Left kidney (tissue), 2 donors: ENCODE results near the gene SHISA6. TPM values are rescaled to one million over a fixed set of nuclear protein-coding genes. Genes with fewer than 3 reads are reported as not detected.
A peak's percentile ranks its signal among the peaks of the same experiment; 100 is the strongest.

Source experiments
- DNase-seq: peaks from one replicate; pipeline ENCODE4 v3.0.0-alpha.2; 2013
- polyA plus RNA-seq: library from polyadenylated mRNA; unstranded; fragments of 120-200 nt; gene quantifications from one replicate; pipeline ENCODE4 v1.2.1, GENCODE V29; 2013; ENCODE audit not compliant: insufficient read length

SHISA6 gene
- polyA plus RNA-seq, 1 donor = 1.8 TPM

DNA sequence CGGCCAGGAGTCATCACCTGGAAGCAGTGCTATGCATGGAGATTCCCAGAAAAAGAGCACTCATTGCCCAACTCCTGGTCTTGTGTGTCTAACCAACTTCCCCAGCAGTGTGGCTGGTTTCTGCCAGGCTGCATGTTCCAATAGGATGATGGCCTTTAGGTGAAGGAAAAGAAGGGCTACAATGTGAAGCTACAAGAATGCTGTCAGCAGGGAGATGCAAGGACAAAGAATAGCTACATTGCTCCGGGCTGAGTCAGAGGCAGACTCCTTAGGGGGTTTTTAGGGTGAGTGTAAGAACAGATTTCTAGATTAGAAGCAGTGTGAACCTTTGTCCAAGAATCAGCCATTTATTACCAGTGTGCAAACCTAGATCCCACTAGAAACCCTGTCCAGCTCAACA lies 294.2 kb downstream of the SHISA6 start:
- no peak for DNase-seq

- no peak for DNase-seq
Observed at GRCh38 chr17:11538366-11538765, 297.4 kb downstream of the SHISA6 start.

- DNase-seq = no peak
Observed at GRCh38 chr17:11539637-11540036, 298.6 kb downstream of the SHISA6 start.

DNA sequence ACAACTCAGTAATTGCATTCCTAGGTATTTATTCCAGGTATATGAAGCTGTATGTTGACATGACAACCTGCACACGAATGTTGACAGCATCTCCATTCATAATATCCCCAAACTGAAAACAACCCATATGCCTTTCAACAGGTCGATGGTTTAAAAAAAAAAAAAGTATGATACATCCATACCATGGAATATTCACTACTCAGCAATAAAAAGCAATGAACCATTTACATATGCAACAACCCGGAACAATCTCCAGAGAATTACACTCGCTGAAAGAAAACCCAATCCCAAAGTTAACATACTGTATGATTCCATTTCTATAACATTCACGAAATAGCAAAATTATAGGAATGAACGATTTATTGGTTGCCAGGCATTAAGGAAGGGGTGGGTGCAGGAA lies 304.0 kb downstream of the SHISA6 start:
- no peak for DNase-seq

- DNase-seq = no peak
Observed at GRCh38 chr17:11545696-11546095, 304.7 kb downstream of the SHISA6 start.

DNA sequence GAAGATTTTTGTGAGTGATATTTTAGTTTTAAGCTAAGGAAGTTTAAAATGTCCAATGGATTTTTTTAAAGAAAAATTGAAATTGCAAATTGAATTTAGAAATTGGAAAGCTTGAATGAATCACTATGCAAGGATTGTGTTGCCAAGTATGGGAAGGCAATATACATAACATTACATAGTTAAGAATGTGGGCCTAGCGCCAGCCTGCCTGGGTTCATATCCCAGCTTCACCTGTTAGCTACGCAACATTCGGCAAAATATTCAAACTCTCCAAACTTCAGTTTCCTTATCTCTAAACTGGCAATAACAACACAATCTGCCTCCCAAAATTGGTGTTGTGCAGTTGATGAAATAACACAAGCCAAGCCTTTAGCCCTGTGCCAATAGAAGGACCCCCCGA lies 306.8 kb downstream of the SHISA6 start:
- no peak for DNase-seq

- no peak for DNase-seq
Observed at GRCh38 chr17:11548398-11548797, 307.4 kb downstream of the SHISA6 start.

DNA sequence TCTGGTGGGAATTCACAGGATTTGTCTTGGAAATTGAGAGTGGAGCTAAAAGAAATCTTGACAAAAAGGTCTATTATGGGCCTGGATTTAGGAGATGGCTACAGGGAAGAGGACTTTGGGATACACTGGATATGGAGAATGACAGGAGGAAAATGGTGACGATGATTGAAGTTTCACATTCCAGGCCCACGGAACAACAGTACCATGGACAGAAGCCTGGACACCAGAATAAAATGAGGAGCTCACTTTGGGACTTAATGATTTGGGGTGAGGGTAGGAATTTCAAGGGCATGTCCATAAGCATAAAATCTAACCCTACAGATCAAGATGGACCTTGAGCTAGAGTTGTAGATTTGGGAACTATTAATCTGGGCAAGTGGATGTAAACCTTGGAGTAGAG lies 309.4 kb downstream of the SHISA6 start:
- DNase-seq = no peak

DNA sequence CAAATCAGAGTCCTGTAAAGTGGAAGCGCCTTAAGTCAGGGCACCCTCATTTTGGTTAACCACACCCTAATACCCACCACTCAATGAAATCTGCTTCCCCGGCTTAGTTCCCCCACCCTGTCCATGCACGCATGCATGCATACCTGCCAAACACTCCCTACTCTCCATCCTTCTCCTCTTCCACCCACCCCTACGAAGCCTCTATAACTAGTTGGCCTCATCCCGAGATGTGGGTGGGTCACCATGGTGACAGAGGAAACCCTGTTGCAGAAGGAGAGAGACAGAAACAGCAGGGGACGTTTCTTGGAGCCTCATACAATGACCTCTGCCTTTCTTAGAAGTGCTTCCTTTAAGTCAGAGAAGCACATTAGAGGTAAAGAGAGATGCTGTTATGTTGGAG lies 310.4 kb downstream of the SHISA6 start:
- DNase-seq = no peak

- no peak for DNase-seq
Observed at GRCh38 chr17:11553135-11553534, 312.1 kb downstream of the SHISA6 start.

DNA sequence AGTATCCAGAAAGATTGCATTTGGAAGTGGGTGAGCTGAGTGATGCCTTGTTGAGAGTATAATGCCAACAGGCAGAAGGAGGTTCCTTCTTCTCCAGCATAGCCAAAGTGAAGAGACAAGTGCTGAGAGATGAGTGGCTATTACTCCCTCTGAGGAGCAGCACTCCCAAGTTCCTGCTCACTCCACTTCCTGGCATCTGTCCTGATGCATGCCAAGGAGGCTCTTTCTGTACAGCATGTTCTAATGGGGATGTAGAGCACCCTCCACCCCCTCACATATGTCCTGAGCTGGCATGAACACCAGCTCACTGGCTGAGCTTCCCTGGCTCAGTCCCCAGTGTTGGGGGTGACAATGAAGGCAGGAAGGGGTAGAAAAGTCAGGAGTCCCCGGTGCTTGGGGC lies 313.0 kb downstream of the SHISA6 start:
- DNase-seq = no peak

DNA sequence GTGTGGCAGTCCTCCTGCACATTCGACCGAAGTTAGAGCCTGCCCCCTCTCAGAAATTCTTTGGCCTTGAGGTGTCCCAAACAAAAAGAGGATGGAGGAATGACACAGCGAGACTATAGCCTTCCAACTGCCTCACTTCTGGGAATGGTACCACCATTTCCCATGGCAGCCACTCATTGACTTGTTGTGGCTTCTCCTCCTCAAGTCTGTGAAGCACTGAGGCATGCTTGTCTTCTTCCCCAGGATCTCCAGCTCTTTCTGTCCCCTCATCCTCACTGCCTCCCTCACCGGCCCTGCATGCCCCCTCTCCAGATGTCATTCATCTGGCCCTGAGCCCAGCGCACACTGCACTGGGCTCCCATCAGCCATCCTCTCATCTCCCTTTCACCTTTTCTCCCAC lies 313.5 kb downstream of the SHISA6 start:
- no peak for DNase-seq

GRCh38 chr17:11555530-11555929 lies 314.5 kb downstream of the SHISA6 start:
- DNase-seq = no peak

- DNase-seq = no peak
Observed at GRCh38 chr17:11557727-11558452, 316.9 kb downstream of the SHISA6 start.

DNA sequence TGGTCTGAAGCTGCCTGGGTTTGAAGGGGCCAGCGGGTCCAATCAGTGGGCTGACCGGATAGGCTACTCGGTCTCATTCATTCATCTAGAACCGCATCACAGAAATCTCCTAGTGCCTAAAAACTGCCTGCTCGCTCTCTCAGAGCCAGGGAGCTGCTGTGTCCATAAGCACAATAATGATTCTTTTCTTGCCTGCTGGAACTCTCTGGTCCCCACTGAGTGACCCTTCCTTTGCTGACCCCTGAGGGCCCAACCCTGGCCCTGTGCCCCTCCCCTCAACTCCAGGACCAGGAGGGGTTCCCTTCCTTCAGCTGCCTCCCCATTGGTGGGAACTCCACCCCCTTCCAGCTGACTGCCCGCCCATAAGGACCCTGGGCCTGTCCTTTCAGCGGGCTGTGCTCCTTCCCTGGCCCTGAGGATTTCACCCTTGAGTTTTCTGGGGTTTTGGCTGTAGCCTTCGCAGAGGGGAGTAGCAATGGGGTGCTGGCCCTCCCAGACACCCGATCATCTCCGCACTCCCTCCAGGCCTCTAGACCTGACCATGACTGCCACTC lies 317.7 kb downstream of the SHISA6 start:
- no peak for DNase-seq

DNA sequence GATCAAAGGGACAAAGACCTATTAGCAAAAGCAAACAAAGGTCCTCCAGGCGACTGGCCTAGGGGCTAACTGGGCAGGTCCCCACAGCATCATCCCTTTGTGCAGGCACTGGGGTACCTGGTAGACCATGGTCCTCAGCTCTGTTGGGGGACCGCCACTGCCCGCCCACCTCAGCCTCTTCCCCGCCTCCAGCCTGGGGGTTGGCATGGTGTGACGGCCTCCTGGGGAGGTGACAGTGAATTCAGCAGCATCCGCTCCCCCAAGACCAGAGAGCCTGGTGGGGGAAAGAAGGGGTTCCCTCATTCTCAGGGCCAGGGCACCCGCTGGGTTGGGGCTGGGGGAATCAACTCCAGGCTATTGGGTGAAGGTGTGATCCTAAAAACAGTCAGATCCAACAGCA lies 318.6 kb downstream of the SHISA6 start:
- DNase-seq = no peak

DNA sequence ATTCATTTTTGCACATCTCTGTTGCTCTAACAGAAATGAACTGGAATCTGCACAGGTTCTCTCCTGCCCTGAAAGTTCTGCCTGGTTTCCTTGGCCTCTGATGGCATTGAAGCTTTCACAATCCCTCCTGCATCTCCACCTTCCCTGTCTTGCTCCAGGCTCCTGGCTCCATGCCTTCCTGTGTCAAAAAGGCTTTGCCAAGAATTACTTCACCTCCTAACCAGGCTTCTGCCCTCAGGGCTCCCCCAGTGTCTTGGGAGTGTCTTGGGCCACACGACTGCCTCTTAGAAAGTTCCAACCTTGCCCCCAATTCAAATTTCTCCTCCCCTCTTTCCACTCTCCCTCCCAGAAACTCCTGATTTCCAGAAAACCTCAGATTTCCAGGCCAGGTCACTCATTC lies 320.3 kb downstream of the SHISA6 start:
- no peak for DNase-seq

- no peak for DNase-seq
Observed at GRCh38 chr17:11561702-11562101, 320.7 kb downstream of the SHISA6 start.

DNA sequence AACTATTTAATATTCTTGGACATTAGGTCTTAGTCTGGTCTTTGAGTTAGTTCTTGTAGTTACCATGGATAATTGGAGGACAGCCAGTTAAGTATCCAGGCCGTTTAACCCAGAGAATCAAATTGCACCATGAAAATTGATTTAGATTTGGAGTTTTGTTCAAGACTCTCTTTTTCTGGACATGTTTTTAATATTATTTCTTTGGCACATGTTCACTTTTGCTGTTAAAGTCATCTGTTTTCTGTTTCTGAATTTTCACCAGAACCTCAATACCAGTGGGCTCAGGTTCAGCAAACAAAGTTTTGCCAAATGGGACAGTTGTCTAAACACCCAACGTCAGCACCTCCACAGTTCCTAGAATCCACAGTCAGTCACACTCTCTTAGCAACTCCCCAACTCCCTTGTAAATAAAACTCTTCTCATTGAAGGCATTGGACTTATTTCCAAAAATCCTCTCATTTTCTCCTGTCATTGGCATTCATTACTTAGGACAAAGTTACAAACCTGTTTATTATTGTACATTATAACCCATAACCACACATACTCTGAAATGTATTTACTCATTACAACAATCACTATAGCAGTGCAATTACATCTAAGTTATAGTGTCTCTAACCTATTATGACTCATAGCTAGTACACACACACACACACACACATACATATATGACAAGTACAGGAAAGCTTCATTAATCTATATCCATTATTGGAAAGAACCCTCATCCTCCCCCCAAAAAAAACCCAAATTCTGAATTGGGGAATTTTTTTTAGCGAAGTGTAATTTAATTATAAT lies 323.8 kb downstream of the SHISA6 start:
- peak; percentile 3 for DNase-seq

GRCh38 chr17:11565591-11565990 lies 324.6 kb downstream of the SHISA6 start:
- no peak for DNase-seq

- DNase-seq = no peak
Observed at GRCh38 chr17:11578998-11579397, 338.0 kb downstream of the SHISA6 start.

GRCh38 chr17:11580677-11581076 lies 339.7 kb downstream of the SHISA6 start:
- DNase-seq = no peak

GRCh38 chr17:11582217-11582616 lies 341.2 kb downstream of the SHISA6 start:
- DNase-seq = no peak
